GM18520 (cell line): Measurements from ENCODE around the gene UIMC1.
"Not testable (repeated sequence)": the region's sequence is repeated elsewhere in the genome, so short reads cannot be mapped to it uniquely, and the experiment has no call there.

Experiments
- ATAC-seq: cut with Tn5 transposase; IDR thresholded peaks from one replicate; pipeline ENCODE4 v1.9.1; 2021; ENCODE audit not compliant: unreplicated experiment

Gene UIMC1

GRCh38 chr5:177008716-177009115, 2.1 kb upstream of the UIMC1 start:
- ATAC-seq = no peak

GRCh38 chr5:177005619-177006264, 837 bp downstream of the UIMC1 start:
- peak; percentile 25 for ATAC-seq

GRCh38 chr5:177004961-177005360, 1.6 kb downstream of the UIMC1 start:
- no peak for ATAC-seq

GRCh38 chr5:177003649-177004048, 2.9 kb downstream of the UIMC1 start:
- ATAC-seq = no peak

- ATAC-seq = not testable (repeated sequence)
Measured at GRCh38 chr5:176999526-176999925, 7.1 kb downstream of the UIMC1 start.

- no peak for ATAC-seq
Measured at GRCh38 chr5:176998828-176999227, 7.8 kb downstream of the UIMC1 start.

GRCh38 chr5:176996780-176997179, 9.8 kb downstream of the UIMC1 start:
- no peak for ATAC-seq

- ATAC-seq = no peak
Measured at GRCh38 chr5:176995896-176996767, 10.4 kb downstream of the UIMC1 start.

GRCh38 chr5:176995122-176995490, 11.5 kb downstream of the UIMC1 start:
- ATAC-seq = no peak

GRCh38 chr5:176994460-176995121, 12.0 kb downstream of the UIMC1 start:
- no peak for ATAC-seq

- not testable (repeated sequence) for ATAC-seq
Measured at GRCh38 chr5:176993081-176993480, 13.5 kb downstream of the UIMC1 start.

GRCh38 chr5:176987583-176987982, 19.0 kb downstream of the UIMC1 start:
- no peak for ATAC-seq

GRCh38 chr5:176986280-176986679, 20.3 kb downstream of the UIMC1 start:
- no peak for ATAC-seq

- no peak for ATAC-seq
Measured at GRCh38 chr5:176985516-176985915, 21.1 kb downstream of the UIMC1 start.

GRCh38 chr5:176984176-176984575, 22.4 kb downstream of the UIMC1 start:
- ATAC-seq = not testable (repeated sequence)

- ATAC-seq = not testable (repeated sequence)
Measured at GRCh38 chr5:176983593-176983992, 23.0 kb downstream of the UIMC1 start.

- ATAC-seq = not testable (repeated sequence)
Measured at GRCh38 chr5:176983112-176983511, 23.5 kb downstream of the UIMC1 start.

- ATAC-seq = no peak
Measured at GRCh38 chr5:176980818-176981217, 25.8 kb downstream of the UIMC1 start.

GRCh38 chr5:176979669-176980068, 26.9 kb downstream of the UIMC1 start:
- no peak for ATAC-seq

- ATAC-seq = no peak
Measured at GRCh38 chr5:176965633-176966032, 40.9 kb downstream of the UIMC1 start.

- no peak for ATAC-seq
Measured at GRCh38 chr5:176959051-176959450, 47.5 kb downstream of the UIMC1 start.

- no peak for ATAC-seq
Measured at GRCh38 chr5:176956756-176957155, 49.8 kb downstream of the UIMC1 start.
